ENCODE results near the gene ZC3H7A. TPM values are rescaled to one million over a fixed set of nuclear protein-coding genes. Genes with fewer than 3 reads are reported as not detected.

The ZC3H7A gene
- total RNA-seq, 1 experiment from 2014 or later = 63.5 TPM

DNA sequence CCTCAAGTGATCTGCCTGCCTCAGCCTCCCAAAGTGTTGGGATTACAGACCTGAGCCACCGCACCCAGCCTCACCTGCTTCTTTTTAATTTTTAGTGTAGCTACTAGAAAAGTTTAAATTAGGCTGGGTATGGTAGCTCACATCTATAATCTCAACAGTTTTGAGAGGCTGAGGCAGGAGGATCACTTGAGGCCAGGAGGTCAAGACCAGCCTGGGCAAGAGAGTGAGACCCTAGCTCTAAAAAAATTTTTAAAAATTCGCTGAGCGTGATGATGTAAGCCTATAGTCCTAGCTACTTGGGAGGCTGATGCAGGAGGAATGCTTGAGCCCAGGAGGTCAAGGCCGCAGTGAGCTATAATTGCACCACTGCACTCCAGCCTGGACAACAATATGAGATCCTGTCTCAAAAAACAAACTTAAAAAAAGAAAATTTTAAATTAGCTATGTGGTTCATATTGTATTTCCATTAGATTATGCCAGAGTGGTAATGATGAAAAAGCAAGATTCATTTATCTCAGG, 89.3 kb downstream of the ZC3H7A start:
- TF ChIP-seq EZH2 (IDR thresholded peaks at IDR 0.05; ENCODE audit: low read depth) = no peak
- TF ChIP-seq, protein P1, sequence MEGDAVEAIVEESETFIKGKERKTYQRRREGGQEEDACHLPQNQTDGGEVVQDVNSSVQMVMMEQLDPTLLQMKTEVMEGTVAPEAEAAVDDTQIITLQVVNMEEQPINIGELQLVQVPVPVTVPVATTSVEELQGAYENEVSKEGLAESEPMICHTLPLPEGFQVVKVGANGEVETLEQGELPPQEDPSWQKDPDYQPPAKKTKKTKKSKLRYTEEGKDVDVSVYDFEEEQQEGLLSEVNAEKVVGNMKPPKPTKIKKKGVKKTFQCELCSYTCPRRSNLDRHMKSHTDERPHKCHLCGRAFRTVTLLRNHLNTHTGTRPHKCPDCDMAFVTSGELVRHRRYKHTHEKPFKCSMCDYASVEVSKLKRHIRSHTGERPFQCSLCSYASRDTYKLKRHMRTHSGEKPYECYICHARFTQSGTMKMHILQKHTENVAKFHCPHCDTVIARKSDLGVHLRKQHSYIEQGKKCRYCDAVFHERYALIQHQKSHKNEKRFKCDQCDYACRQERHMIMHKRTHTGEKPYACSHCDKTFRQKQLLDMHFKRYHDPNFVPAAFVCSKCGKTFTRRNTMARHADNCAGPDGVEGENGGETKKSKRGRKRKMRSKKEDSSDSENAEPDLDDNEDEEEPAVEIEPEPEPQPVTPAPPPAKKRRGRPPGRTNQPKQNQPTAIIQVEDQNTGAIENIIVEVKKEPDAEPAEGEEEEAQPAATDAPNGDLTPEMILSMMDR (conservative IDR thresholded peaks at IDR 0.05) = no peak
- Histone ChIP-seq H3K4me1 (replicated peaks; ENCODE audit: insufficient read depth) (no peaks in the 10 kb centered on the region), H3K4me3 (no peak overlapping the region), H3K9me3 (ENCODE audit: insufficient read depth, low read depth) (no peaks in the 10 kb centered on the region), H3K79me2 (ENCODE audit: low read depth) (no peaks in the 10 kb centered on the region), H3K9me2 (ENCODE audit: insufficient read depth) (no peaks in the 10 kb centered on the region), H3K4me2 (no peak overlapping the region), H3K27ac (no peak overlapping the region), H4K20me1 (ENCODE audit: insufficient read depth) (peaks cover 8% of the 10 kb centered on the region), H3K36me3 (ENCODE audit: low read depth) (no peaks in the 10 kb centered on the region), H3K27me3 (ENCODE audit: insufficient read depth, low read depth) (no peaks in the 10 kb centered on the region), H3F3A (ENCODE audit: insufficient read depth, low read depth) (peaks cover 12% of the 10 kb centered on the region), H2AFZ (no peak overlapping the region)
- BruUV-seq (replicated peaks) = no TSS peak
- DNase-seq = no peak
- CTCF ChIA-PET = no interaction called here
- intact Hi-C loops (cut with micrococcal nuclease; ENCODE audit: unreplicated experiment) = no loop called here
- POLR2A ChIA-PET (ENCODE audit: unreplicated experiment) = no interaction called here

DNA sequence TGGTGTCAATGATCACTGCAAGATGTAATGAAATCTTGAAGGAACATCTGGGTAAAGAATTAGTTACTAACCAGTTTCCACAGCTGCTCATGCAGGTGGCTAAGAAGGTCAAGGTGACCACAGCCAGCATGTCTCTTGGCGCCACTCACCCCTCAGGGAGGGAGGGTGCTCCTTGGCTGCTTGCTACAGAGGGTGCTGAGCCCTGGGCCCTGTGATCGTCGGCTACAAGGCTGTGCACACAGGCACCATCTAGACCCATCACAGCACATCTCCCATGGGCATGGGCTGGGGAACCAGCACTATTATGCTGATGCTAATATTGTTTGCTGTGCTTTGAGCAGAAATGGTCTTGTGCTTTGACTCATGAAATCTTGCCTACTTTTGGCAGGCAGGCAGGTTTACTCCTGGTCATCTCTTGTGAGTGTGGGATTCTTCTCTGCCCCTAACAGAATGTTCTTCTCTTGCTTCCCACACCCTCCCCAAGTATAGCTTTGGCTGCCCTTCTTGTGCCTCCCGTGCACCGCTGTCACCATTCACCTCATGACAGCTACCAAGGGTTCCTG, 90.8 kb downstream of the ZC3H7A start:
- peaks cover 13% of the 10 kb centered on the region for H4K20me1 ChIP-seq (ENCODE audit: insufficient read depth)
- no peak overlapping the region for H2AFZ ChIP-seq
- no peak overlapping the region for H3K27ac ChIP-seq
- H3K9me2 ChIP-seq (ENCODE audit: insufficient read depth) = no peaks in the 10 kb centered on the region
- no peak overlapping the region for H3K4me3 ChIP-seq
- H3K4me1 ChIP-seq (replicated peaks; ENCODE audit: insufficient read depth) = no peaks in the 10 kb centered on the region
- no peaks in the 10 kb centered on the region for H3K27me3 ChIP-seq (ENCODE audit: insufficient read depth, low read depth)
- peaks cover 13% of the 10 kb centered on the region for H3F3A ChIP-seq (ENCODE audit: insufficient read depth, low read depth)
- POLR2A ChIA-PET (ENCODE audit: unreplicated experiment) = no interaction called here
- intact Hi-C loops (cut with micrococcal nuclease; ENCODE audit: unreplicated experiment) = no loop called here
- H3K36me3 ChIP-seq (ENCODE audit: low read depth) = no peaks in the 10 kb centered on the region
- no peak for DNase-seq
- no peak for TF ChIP-seq EZH2 (IDR thresholded peaks at IDR 0.05; ENCODE audit: low read depth)
- TF ChIP-seq, protein P1 (conservative IDR thresholded peaks at IDR 0.05) = no peak
- H3K79me2 ChIP-seq (ENCODE audit: low read depth) = no peaks in the 10 kb centered on the region
- BruUV-seq (replicated peaks) = no TSS peak
- H3K4me2 ChIP-seq = no peak overlapping the region
- no peaks in the 10 kb centered on the region for H3K9me3 ChIP-seq (ENCODE audit: insufficient read depth, low read depth)
- CTCF ChIA-PET = no interaction called here

DNA sequence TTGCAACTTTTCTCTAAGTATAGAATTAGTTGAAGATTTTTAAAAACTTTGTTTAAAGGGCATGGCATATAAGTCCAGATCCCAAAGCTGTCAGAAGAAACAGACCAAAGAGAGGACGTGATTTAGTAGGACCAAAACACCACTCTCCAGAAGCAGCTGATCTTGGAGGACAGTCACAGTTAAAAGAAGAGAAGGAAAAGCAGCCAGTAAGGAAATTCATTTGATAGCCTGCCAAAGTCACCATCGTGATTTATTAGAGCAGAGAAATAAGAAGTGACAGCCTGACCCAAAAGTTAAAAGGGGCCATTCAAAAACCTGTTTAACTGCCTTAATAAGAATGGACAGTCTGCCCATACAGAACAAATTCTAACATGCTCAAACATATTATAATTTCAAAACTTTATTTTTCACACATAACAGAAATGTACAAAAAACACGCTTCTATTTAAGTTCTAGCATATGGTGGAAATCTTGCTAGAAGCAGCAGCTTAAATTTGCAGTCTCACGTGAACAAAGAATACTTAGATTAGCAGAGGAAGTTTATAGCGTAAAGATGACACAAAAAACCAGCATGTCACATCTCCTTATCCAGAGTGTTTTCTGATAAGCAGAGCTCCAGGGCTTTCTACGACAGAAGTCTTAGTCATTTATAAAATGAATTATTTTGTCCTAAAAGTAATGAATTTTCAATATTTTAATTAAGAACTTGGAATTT, 91.6 kb downstream of the ZC3H7A start:
- Histone ChIP-seq H3K4me1 (replicated peaks; ENCODE audit: insufficient read depth) (0 out of 2 replicates have a peak, but pooled peaks cover 3% of the 10 kb centered on the region), H3K79me2 (ENCODE audit: low read depth) (no peaks in the 10 kb centered on the region), H3K27ac (no peak overlapping the region), H3K4me2 (no peak overlapping the region), H2AFZ (no peak overlapping the region), H3K9me2 (ENCODE audit: insufficient read depth) (no peaks in the 10 kb centered on the region), H3K36me3 (ENCODE audit: low read depth) (no peaks in the 10 kb centered on the region), H3F3A (ENCODE audit: insufficient read depth, low read depth) (peaks cover 21% of the 10 kb centered on the region), H4K20me1 (ENCODE audit: insufficient read depth) (peaks cover 15% of the 10 kb centered on the region), H3K4me3 (no peak overlapping the region), H3K9me3 (ENCODE audit: insufficient read depth, low read depth) (no peaks in the 10 kb centered on the region), H3K27me3 (ENCODE audit: insufficient read depth, low read depth) (no peaks in the 10 kb centered on the region)
- intact Hi-C loops (cut with micrococcal nuclease; ENCODE audit: unreplicated experiment) = no loop called here
- POLR2A ChIA-PET (ENCODE audit: unreplicated experiment) = no interaction called here
- DNase-seq = no peak
- BruUV-seq (replicated peaks) = no TSS peak
- CTCF ChIA-PET = no interaction called here
- TF ChIP-seq, protein P1 (conservative IDR thresholded peaks at IDR 0.05) = no peak
- TF ChIP-seq EZH2 (IDR thresholded peaks at IDR 0.05; ENCODE audit: low read depth) = no peak

Other genes with a start within 250 kb of the ZC3H7A start
- 232 and 244 TPM in 2 replicates for gene LITAF, start 210.3 kb downstream of the ZC3H7A start, total RNA-seq (2021)
- 12.6 and 17.0 TPM in 2 replicates for gene SNN, start 128.8 kb downstream of the ZC3H7A start, total RNA-seq (2021)
- 30.9 and 40.9 TPM in 2 replicates for gene TXNDC11, start 54.4 kb downstream of the ZC3H7A start, total RNA-seq (2021)
- 172 and 226 TPM in 2 replicates for gene RSL1D1, start 54.3 kb upstream of the ZC3H7A start, total RNA-seq (2021)
- 146 and 161 TPM in 2 replicates for gene GSPT1, start 118.7 kb upstream of the ZC3H7A start, total RNA-seq (2021)
- 37.3 and 43.3 TPM in 2 replicates for gene NPIPB2, start 144.8 kb upstream of the ZC3H7A start, total RNA-seq (2021)
- not detected in 2 replicates for gene TNFRSF17, start 168.0 kb upstream of the ZC3H7A start, total RNA-seq (2021)
- 27.2 and 37.9 TPM in 2 replicates for gene SNX29, start 179.5 kb upstream of the ZC3H7A start, total RNA-seq (2021)